Stimulated activated CD8-positive, alpha-beta memory T cell treated with anti-CD3 and anti-CD28 coated beads, Interleukin-2, amount 100 ng/mL, for 1 hour (primary cell): ENCODE measurements around the gene CFDP1.

Experiments used
- DNase-seq, 2 donors: peaks; one replicate each; pipeline ENCODE4 v3.0.0-alpha.2; 2020; ENCODE audit warnings: low read depth in 2 of 2

Gene CFDP1

DNA sequence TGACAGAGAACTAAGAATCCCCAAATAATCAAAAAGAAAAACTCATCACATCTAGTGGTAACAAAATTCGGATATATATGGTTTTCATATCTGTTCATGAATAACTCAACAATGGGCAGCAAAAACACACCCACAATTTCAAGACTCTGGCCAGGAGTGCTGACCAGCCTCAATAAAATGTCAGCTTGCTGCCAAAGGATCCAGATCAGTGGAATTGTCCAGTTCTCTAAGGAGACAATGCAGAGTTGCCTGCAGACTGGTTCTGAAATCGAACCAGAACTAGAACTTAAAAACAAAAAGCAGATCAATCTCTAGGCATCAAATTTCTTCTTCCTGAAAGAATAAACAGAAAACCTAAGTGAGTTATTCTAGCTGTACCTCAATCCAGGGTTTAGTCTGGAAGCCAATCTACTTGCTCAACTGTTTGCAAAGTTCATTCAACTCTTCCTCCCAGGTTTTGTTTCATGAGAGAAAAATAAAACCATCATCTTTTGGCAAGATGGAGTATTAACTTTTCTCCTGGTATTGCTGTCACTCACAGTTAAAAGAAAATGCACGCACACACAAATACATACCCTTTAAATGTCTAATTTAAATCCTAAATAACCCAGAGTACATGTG lies 61.0 kb downstream of the CFDP1 start:
- DNase-seq, result no peak

DNA sequence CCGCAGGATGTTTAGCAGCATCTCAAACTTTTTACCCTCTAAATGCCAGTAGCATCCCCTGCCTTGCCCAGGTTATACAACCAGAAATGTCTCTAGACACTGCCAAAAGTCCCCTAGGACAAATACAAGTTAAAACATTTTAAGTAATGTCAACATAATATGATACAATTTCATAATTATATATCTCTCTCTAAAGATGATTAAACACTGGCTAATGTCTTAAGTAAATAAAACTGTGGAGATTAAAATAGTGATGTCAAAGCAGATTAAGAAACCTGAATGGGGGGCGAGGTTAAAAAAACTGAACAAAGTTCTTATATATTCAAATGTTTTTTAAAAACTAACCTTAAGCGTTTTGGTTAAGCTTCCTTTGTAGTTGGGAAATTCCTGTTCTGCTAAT lies 62.1 kb downstream of the CFDP1 start:
- DNase-seq, result no peak

- no peak for DNase-seq
These were observed 69.0 kb downstream of the CFDP1 start for GRCh38 chr16:75364286-75364791.

GRCh38 chr16:75362846-75363245 lies 70.5 kb downstream of the CFDP1 start:
- DNase-seq, result no peak

DNA sequence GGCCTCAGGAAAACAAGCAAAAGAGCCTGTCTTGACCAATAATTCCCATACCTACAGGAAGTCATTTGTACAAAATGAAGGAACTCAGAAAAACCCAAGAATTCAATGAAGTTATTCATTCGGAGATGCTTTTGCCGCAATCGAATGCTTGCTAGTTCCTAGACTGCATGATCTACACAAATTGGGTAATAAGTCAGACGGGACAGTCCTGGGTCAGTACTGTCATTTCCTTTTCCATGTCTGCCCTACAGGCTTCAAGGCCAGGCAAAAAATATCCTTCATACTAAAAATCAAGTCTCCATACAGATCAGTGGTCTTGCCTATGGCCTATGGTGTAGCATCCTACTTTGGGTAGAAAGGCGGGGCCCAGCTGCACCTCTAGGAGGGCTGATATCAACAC lies 71.4 kb downstream of the CFDP1 start:
- no peak for DNase-seq

GRCh38 chr16:75354170-75354569 lies 79.1 kb downstream of the CFDP1 start:
- DNase-seq, result no peak

GRCh38 chr16:75351183-75351582 lies 82.1 kb downstream of the CFDP1 start:
- no peak for DNase-seq

GRCh38 chr16:75345711-75346110 lies 87.6 kb downstream of the CFDP1 start:
- no peak for DNase-seq

GRCh38 chr16:75343941-75344340 lies 89.4 kb downstream of the CFDP1 start:
- DNase-seq, result no peak

GRCh38 chr16:75343286-75343685 lies 90.0 kb downstream of the CFDP1 start:
- DNase-seq, result no peak

- no peak for DNase-seq
These were observed 90.9 kb downstream of the CFDP1 start for GRCh38 chr16:75342308-75342811.

DNA sequence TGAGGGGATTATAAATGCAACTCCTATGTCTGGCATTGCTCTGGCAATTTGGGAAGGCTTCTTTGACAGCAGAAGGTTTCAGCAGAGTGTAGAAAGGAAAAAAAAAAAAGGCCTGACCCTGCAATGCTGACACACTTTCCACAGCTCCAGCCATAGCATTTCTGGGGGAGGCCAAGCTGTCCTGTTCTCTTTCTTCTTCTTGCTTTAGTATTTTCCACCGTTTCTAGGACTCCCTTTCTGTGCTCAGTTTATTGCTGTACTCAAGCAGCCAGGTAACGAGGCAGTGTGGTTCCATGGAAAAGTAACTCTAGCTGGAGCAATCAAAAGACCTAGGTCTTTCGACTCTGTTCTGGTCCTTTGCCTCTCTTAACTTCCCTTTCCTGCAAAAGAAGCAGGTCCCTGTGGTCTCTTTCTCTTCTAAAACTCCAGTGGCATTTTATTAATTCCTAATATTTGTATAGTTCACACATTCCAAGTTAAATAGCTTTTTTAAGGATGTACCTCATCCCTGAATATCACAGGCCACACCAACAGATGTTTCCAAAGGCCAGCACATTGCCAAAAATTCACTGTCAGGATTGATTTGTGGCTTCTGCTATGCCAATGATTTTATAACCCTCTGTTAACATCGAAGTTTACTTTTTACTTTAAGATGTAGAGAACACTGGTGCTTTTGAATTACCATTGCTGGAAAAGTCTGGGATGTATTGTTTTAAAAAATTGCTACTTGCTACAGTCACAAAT lies 91.6 kb downstream of the CFDP1 start:
- DNase-seq, result no peak

- DNase-seq, result no peak
These were observed 92.4 kb downstream of the CFDP1 start for GRCh38 chr16:75340741-75341491.

DNA sequence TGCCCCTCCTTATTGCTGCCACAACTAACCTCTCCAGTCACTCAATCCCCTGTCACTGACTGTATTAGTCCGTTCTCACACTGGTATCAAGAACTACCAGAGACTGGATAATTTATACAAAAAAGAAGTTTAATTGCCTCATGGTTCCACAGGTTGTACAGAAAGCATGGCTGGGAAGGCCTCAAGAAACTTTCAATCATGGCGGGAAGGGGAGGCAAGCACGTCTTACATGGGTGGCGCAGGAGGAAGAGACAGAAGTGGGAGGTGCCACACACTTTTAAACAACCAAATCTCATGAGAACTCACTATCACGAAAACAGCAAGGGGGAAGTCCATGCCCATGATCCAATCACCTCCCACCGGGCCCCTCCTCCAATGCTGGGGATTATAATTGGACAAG lies 95.9 kb downstream of the CFDP1 start:
- no peak for DNase-seq

GRCh38 chr16:75336521-75336920 lies 96.8 kb downstream of the CFDP1 start:
- no peak for DNase-seq

GRCh38 chr16:75333721-75334163 lies 99.6 kb downstream of the CFDP1 start:
- DNase-seq, result no peak

GRCh38 chr16:75329943-75330342 lies 103.4 kb downstream of the CFDP1 start:
- DNase-seq, result no peak

DNA sequence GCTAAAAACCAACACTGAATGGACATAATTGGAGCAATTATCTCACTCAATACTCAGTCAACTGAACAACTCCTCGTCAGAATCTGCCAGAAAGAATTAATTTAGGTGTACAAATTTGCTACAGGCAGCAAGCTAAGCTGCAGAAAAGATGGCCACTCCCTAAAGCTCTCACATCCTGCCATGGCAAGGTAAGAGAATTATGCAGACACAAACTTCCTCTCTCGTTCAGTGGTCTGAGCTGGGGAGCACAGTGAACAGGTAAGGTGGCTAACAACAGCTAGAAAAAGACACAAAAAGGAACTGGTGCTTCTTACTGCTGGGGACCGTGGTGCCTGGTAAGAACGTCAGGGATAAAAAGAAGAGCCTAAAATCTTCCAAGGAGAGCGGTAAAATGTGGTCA lies 107.0 kb downstream of the CFDP1 start:
- DNase-seq, result no peak

- DNase-seq, result no peak
These were observed 109.4 kb downstream of the CFDP1 start for GRCh38 chr16:75323933-75324332.

DNA sequence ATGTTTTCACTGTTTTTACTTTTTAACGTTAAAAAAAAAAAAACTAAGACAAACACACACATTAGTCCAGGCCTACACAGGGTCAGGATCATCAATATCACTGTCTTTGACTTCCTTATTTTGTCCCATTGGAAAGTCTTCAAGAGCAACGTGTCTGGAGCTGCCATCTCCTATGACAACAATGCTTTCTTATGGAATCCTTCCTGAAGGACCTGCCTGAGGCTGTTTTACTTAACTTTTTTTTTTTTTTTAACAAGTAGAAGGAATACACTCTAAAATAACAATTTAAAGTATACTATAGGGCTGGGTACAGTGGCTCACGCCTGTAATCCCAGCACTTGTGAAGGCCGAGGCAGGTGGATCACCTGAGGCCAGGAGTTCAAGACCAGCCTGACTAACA lies 110.1 kb downstream of the CFDP1 start:
- no peak for DNase-seq

DNA sequence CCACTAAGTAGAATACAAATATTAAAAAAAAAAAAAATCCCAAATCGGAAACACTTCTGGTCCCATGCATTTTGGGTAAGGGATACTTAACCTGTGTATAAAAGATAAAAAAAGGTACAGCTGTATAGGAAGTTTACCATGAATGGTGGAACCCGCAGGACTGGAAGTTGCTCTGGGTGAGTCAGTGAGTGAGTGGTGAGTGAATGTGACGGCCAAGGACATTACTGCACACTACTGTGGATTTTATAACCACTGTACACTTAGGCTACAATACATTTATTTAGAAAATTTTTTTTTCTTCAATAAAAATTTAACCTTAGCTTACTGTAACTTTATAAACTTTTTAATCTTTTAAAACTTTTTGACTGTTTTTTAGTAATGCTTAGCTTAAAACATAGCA lies 110.6 kb downstream of the CFDP1 start:
- no peak for DNase-seq

GRCh38 chr16:75320435-75320834 lies 112.9 kb downstream of the CFDP1 start:
- DNase-seq, result no peak
